Stimulated activated CD8-positive, alpha-beta memory T cell treated with anti-CD3 and anti-CD28 coated beads, Interleukin-15, amount 100 ng/mL, for 1 hour (primary cell): ENCODE measurements around the gene CHSY1.

ENCODE experiments used
- DNase-seq: peaks from one replicate; pipeline ENCODE4 v3.0.0-alpha.2; 2020; ENCODE audit warnings: low read depth

CHSY1 gene

DNA sequence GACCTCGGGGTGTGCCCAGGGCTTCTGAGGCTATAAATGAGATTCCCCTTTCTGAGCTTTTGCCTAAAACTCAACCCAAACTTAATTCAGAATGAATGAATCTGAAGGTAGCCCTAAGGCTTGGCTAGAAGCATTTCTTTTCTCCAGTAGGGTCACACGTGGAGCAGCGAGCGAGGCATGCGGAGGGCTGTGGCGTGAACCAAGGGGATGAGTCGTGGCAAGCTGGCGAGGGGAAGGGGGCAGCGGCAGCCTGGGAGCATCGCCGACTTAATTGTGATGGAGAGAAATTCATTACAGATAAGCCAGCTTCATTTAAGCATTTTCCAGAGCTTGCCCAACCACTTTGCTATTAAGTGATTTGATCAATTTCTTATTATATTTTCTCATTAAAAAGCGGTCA lies 79.9 kb downstream of the CHSY1 start:
- DNase-seq = no peak

DNA sequence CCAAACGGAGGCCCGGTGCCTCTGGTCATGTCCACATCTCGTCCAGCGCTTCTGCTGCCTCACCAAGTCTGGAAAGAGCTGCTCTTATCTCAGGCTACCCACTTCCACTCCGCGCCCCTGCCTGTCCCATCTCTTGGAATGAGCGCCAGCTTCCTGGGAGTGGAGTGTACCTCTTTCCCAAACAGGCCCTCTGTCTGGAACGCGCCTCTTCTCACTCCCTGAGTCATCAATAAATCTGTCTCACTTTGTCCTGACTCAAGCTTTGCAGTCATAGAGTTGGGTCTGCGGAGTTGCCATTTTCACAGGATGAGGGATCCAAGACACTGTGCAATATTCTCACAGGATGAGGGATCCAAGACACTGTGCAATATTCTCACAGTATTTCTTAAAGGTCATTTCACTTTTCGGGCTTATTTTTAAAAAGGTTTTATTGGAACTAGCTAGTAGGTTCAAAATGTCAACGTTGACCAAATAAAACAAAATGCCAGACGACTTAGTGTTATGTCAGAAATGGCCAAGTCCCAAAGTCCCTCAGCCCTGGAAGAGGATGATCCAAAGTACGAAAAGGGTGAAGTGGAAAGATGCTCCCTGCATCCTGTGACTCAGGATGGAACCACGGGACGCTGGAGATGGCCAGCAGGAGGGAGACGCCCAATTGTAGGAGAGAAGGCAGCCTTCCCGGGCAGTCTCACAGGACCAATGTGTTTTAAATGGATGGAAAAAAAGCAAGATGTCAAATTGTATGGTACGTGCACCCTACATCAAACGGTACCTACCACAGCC lies 81.1 kb downstream of the CHSY1 start:
- DNase-seq = no peak

DNA sequence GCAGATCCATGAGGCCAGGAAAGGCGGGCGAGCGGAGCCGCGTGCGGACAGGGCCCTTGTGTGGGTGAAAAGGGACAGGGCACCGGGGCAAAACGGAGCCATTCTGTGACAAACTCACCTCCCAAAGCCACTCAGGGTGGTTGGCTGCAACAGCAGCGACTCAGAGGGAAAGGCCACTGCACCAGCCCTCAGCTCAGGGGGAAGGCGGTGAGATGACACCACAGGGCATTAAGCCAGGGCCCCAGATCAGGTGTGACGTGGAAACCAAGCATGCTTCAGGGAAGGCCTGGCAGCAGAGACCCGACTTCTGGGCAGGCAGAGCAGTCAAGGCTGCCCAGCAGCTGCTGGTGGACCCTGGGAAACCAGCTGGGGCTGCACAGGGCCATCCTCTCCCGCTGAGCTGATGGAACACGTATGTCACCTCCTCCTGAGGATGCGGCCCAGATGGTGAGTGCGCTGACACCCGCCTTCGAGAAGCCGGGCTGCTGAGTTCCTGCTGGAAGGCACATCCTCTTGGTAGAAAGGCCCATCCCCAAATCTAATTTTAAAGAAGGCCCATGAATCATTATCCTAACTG lies 82.3 kb downstream of the CHSY1 start:
- no peak for DNase-seq

DNA sequence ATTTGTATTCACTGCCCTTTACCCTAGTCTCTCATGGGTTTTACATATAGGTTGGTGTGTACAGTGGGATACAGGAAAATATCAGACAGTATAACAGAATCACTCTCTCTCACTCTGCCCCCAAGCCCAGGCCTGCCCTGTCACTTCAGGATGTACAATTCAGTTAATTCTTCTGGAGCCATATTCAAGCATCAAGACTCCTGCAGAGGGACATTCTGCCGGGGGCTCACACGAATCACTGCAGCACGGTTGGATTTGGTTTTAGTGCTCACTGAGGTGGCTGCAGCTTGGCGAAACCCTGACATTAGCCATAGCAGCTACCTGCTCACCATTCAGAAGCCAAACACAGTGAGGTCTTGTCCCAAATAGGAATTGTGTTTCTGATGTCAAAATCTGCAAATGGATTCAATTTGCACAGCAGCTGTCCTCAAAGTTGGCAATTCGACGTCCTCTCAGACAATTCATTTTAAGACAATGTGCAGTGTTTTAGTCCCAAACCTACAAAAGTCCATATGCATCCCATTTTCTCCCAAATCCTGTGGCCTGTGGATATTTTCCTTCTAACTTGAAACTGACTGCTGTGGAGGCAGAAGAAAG lies 82.9 kb downstream of the CHSY1 start:
- DNase-seq = no peak

DNA sequence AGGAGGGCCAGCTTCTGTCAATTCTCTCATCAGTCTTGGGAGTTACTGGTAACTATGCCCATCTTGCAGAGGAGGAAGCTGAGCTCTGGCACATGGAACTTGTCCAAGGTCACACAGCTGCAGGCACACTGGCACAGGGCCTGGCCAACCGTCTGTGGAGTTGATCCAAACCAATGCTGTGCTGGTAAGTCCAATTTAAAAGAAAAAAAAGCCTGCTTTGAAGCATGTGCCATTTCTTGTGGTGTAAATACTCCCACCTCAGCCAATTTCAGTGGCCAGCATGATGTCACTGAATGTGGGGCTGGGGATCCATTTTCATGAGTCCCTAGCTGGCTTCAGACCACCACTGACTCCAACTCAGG lies 83.4 kb downstream of the CHSY1 start:
- DNase-seq = no peak

DNA sequence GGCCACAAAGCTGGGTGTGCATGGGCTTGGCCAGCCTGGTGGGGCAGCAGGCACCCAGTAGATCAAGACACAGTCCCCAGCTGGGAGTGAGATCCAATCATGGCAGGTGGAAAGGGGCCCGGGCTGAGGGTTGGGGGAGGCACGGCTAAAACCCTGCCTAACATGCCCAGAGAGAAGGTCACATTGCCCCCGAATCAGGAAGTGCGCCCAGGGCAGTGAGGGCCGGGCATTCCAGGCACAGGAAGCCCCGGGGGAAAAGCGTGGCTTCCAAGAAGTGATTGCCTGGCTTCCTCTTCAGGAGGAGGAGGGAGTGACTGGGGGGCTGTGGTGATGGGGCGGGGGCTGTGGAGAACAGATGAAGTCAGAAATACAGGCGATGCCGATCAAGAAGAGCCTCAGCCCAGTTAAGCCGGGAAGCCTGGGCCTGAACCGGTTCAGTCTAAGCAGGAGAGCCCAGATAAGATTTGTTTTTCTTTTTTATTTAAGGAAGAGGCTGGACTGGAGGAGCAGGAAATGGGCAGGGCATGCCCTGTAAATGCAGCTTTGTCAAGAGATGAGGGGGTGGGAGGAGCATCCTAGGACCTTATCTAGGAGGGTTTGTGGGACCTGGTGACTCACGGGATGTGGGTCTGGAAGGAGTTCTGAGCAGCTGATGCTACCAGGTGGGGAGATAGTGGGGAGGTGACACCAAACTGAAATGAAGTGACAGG lies 83.9 kb downstream of the CHSY1 start:
- peak; percentile 31 for DNase-seq

DNA sequence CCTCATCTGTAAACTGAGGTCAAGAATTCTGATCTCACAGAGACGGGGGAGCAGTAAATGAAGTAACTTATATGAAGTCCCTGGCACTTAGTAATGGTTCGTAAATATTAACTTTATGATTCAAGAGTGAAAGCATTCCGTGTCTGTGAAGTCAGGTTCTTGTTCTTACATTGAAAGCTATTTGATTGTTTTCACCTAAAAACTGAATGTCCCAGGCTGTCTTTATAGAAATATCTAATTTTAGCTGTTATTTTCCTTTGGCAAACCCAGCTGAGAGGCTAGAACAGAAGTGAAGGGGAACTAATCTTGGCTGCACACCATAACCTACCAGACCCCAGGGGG lies 84.5 kb downstream of the CHSY1 start:
- no peak for DNase-seq

DNA sequence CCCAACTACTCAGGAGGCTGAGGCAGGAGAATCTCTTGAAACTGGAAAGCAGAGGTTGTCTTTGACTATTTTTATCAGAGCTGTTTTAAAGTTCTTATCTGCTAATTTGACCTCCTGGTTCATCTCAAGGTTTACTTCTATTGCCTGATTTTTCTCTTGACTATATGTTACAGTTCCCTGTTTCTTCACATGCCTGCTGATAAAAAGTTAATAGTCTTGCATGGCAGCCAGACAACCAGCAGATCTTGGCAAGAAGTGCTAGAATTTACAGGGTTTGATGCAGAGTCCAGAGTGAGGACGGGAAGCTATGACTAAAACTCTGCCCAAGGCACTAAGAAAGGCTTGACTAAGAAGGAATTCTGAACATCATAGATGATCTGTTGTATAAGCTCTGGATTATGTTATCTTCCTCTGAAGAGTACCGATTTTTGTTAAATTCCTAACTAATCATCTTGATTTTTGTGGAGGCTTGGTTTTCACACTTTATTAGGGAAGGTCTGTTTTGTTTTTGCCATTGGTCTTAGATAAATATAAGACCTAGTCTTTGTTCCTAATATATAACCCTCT lies 85.9 kb downstream of the CHSY1 start:
- DNase-seq = no peak

DNA sequence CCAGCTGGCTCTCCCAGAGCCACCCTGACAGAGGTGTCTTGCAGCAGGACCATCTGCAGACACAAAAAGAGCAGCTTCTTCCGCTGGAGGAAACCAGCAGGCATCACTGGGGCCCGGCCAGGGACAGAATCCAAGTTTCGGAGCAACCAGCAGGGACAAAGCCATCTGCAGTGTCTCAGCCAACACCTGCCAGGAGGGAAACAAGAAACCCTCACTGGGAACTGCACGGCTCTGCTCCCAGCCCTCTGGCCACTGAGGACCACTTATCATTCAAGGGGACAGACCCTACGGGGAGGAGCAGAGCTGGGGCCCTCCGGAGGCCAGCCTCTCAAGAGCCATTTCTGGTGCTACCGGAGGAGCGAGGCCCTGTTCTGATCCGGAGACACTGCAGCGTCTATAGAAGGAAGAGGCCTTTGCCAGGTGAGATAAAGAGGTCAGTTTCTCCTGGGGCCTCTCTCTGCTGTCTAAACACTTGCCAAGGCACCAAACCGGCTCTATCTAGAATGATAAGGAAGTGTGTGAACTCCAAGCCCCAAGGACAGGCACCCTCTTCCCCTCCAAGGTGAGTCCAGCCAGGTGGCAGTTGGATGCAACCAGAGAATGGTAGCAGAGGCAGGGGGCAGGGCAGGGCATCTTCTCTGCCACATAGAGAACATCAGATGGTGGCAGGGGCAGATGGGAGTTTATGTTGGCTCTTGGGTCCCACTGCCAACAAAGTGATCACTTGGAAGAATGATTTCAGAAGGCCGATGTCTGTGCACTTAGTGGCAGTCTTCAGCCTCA lies 89.0 kb downstream of the CHSY1 start:
- DNase-seq = no peak

DNA sequence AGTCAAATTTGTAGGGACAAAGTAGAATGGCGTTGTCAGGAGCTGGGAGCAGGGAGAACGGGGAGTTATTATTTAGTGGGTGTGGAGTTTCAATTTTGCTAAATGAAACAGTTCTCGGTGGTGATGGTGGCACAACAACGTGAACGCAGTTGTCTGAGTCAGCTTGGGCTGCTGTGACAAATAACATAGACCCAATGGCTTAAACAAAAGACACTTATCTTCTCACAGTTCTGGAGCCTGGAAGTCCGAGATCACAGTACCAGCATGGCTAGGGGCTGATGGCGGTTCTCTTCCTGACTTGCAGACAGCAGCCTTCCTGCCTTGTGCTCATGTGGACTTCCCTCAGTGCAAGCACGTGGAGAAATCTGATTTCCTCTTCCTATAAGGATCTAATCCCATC lies 90.2 kb downstream of the CHSY1 start:
- DNase-seq = no peak

DNA sequence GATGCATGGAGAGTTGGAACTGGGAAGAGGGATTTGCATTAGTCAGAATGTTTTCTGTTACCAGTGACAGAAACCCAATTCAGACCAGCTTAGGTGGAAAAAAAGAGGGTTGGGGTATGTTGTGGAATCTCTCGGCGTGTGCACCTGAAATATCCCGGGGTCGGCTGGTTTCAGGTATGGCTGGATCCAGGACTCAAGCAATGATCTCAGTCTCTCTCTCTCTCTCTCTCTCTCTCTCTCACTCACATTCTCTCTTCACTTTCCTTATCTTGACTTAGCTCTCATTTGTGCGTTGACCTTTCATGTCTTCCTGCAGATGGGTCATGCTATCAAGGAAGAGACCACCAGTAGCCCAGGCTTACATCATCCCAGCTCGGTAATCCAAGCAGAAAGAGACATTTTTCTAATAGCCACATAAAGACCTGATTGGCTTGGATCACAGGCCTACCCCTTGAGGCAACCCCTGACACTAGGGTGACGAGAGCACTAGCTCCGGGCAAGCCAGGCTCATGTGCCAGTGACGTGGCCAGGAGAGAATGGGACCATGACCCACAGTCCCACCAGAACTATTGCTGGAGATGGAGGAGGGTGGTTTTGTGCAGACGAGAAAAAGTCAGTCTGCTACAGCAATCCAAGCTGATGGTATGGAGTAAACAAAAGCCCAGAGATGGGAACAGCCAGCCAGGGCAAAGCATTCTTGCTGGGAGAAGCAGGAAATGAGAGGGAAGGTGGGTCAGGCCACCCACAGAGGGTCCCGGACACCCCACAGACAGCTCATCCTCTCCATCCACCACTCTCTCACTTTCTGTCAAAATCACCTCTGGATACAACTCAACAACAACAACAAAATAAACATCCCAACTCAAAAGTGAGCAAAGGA lies 91.7 kb downstream of the CHSY1 start:
- DNase-seq = no peak

DNA sequence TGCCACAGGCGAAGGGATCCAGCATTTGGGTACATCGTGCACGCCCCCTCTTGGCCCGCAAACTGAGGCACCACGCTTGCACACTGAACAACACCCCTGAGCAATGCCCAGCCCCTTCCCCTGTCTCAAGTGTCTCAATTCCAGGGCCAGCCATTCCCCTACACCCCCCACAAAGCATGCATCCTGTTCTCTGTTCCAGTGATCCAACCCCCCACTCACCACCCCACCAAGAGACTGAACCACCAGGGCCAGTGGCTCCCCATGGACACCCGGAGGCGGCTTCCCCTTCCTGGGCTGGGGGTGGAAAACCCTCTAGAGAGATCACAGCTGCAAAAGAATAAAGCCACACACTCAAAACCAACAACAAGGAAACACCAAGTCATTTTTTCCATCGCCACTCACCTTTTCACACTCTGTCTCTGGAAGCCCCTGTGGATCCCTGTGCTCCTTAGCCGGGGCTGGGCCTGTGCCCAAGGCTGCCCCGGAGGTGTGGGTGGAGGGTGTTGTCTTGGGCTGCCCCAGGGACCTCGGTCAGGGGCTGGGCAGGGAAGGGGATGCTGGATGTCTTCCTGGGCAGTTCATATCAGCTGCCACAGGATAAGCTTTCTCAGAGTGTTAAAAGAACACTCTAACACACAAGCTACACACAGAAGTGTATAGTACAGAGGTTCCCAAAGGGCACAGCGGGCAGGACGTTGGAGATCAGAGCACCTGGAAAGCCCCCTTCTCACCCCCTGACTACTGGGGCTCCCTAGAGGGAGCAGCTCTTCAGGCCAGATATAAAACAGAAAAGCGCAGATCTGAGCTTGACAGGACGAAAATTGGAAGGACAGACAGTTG lies 92.5 kb downstream of the CHSY1 start:
- no peak for DNase-seq

DNA sequence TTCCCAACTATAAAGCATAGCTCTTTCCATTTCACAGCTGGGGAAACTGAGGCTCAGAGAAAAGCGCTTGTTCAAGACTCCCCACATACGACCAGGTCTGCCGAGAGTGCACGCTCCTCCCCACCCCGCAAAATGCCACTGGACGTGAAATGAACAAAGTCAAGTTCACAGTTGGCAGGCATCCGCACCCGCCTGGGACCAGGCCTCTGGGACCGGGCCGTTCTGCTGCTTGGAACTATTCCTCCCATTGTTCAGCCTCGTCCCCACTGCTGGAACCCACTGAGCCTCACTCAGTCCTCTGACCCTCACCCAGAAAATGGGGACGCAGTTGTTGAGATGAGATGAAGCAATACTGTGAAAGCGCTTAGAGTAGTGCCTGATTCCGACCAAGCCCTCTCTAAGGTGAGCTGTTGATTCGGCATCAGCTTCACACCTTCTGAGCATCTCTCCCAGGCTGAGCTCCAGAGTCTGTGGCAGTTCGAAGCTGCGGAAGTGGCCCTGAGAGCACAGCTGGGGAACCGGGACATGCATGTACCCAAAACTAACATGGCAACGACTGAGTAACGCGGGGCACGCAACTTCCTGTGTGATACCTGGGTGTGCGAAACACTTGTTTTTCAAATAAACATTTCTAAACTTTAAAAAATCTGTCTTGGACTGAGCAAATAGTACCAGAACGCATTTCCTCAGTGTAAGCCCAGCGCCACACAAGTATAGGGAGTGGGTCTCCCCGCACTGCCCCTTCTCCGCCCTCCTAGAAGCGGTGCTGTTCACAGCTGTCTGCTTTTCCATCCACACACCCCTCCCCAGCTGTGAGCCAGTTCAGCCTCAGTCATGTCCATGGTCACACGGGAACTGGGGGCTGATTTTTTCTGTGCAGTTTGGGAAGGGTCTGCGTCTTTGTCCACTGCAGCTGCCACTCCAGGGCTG lies 93.4 kb downstream of the CHSY1 start:
- DNase-seq = no peak

DNA sequence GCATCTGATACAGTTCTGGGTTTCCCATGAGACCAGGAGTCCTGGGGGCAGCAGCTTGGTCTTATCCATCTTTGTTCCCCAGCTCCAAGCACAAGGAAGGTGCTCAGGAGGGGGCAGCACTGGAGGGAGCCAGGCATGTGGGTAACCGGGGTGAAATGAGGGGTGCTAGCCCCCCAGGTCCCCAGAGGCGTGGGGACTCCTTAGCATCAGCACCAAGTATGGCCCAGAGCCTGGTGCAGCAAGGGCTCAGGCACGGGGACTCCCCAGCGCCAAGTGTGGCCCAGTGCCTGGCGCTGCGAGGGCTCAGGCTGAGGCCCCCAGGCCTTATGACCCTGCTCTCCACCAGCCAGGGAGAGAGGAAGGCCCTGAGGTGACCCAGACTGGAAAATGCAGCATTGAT lies 94.1 kb downstream of the CHSY1 start:
- no peak for DNase-seq

DNA sequence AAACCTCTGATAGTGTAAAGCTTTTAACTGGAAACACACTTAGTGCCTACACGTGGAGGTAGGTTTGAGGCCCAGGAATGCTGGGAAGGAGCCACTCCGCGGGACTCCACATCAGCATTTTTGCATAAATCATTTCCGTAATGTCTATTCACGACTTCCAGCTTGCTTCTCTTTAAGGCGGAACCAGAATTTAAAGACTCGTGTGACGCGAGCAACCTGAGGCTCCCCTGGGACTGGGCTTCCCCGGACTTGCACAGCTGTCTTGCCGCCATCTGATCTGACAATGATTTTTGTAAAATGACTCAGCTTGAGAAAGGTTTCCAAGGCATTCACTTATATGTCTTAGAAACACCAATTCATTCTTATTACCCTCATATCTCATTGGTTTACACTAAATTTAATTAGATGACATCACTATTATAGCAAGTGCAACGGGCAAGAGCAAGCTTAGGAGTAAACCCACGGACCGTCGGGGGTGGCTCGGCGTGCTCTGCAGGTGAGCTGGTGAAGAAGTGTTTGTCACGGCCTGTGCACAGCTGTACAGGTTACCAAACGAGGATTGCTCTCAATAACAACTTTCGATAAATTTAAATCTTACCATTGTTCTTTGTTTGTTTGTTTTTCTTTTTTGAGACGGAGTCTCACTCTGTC lies 95.2 kb downstream of the CHSY1 start:
- no peak for DNase-seq

DNA sequence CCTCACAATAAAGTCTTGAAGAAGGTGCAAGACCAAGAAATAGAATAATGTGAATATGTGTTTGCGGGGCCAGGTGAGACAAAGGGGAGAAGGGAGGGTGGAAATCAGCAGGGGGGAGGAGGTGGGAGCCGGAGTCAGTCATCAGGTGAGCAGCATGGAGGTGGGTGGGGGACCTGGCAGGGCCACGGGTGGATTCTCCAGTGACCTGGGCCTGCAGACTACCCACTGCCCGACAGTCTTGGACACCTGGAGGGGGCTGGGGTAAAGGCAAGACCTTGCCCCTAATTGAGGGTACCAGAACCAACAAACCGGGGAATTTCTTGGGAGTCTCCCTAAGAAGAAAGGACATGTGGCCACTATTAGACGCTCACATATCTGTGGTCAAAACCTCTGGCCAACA lies 95.8 kb downstream of the CHSY1 start:
- no peak for DNase-seq

DNA sequence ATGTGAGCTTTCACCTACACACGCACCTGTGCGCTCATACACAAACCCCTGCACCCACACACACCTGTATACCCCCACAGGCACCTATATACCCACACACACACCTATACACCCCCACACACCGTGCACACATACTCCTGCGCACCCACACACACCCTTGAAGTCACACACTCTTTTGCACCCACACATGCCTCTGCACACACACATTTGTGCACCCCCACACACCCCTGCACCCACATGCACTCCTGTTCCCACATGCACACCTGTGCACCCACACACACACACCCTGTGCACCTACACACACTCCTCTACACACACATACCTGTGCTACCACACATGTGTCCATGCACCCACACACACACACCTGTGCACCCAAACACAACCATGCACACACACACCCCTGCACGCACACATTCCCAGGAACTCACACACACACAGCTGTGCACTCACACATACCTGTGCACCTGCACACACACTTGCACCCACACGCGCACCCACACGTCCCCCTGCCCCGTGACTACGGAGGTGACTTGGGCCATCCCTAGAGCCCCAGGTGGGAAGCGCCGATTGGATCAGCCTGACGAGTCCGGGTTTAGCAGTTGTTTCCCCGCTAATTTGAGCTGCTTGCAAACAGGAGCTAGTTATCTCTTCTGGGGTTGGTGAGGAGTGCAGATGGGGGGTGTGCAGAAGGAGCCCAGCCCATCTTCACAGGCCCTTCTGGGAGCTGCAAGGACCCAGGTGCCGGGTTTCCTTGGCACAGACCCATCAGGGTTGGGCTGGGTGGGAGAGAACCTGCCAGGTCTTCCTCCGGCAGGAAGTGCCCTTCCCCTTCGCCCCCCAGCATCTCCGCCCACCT lies 97.8 kb downstream of the CHSY1 start:
- no peak for DNase-seq

DNA sequence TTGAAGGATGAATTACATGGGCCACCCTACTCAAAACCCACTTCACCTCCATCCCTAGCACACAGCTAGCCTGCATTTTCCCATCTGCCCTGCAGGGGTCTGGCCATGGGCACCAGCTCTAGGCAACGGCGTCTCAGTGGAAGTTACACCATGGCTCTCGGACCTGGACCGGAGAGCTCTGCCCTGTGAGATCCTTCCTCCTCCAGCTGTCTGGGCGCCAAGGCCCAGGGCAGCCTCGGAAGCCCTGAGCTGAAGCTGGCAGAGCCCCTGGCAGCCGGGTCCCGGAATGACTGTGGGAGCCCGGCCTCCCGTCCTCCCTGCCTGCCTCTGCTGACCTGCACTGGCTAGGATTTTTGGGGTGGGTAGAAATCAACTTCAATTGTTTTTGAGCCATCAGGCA lies 98.9 kb downstream of the CHSY1 start:
- DNase-seq = no peak
